Measurements from ENCODE around the gene ARSH.
"Not testable (repeated sequence)": the region's sequence is repeated elsewhere in the genome, so short reads cannot be mapped to it uniquely, and the experiment has no call there.

Gene ARSH

DNA sequence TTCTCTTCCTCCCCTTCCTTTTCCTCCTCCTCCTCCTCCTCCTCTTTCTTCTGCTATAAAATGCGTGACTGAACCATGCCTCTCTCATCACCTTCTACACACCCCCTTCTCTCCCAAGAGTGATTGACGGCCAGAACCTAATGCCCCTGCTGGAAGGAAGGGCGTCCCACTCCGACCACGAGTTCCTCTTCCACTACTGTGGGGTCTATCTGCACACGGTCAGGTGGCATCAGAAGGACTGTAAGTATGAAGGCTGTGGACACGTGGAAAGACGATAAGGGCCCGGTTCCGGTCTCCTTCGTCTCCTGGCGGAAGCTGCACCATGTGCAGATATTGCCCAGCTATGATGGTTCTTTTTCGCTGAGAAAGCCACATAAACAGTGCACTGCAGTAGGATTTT is 22.8 kb downstream of the ARSH start:
- no peak for FAIRE-seq

DNA sequence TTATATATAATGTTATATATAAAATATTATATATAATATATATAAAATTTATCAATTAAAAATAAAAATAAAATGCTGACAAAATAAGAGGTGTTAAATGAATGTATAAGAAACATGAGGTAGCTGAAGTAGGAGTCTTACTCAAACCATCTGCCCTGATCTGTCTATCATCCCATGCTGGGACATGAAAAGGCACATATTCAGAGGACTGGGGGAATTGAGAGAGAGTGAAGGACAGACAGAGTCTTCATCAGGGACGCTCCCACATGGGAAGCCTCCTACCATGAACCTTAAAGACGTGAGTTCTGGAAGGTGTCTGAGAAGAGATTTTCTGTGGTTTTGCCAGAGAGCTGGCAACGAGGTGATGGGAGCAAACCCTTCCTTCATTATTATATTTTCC is 30.9 kb downstream of the ARSH start:
- no peak for DNase-seq (ENCODE audit: insufficient read length, low spot score)
- no peak for FAIRE-seq

More for the DNA sequence above, 22.8 kb downstream of the ARSH start:
- no peak for DNase-seq (ENCODE audit: insufficient read length, low spot score)

DNA sequence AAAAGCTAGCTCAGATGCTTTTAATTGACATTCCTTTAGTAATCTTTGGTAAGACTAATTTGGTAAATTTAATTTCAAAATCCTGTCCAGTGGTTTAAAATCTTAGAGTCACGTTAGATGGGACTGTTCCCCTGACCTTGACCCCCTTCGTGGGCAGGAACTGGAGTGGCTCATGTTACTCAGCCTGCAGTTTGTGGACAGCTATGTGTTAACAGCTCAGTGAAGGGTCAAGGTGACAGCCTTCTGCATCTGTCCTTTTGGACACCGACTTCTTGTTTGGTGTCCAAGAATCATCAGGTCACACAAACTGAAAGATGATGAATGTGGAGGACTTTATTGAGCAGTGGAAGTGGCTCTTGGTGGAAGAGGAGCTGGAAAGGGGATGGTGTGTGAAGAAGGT is 37.9 kb downstream of the ARSH start:
- DNase-seq (ENCODE audit: insufficient read length, low spot score) (no peak), FAIRE-seq (no peak)

DNA sequence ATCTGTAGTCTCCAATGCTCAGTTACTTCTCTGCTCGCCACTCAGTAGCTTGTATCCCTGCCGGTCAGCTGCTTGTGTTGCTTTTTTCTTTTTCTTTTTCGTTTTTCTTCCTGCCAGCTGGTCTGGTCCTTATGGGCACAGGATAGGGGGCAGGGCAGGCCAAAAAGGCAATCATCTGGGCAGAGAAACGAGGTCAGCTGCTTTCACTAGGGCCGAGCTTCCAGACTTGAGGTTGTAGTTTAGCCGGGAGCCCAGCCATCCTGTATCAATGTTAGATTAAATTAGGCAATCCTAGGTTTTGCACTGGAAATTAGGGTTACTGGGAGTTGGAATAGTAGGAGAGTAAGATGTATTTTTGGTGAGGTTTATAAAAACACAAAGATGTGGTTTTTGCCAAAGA is 38.3 kb downstream of the ARSH start:
- FAIRE-seq, result no peak
- DNase-seq (ENCODE audit: insufficient read length, low spot score), result no peak

DNA sequence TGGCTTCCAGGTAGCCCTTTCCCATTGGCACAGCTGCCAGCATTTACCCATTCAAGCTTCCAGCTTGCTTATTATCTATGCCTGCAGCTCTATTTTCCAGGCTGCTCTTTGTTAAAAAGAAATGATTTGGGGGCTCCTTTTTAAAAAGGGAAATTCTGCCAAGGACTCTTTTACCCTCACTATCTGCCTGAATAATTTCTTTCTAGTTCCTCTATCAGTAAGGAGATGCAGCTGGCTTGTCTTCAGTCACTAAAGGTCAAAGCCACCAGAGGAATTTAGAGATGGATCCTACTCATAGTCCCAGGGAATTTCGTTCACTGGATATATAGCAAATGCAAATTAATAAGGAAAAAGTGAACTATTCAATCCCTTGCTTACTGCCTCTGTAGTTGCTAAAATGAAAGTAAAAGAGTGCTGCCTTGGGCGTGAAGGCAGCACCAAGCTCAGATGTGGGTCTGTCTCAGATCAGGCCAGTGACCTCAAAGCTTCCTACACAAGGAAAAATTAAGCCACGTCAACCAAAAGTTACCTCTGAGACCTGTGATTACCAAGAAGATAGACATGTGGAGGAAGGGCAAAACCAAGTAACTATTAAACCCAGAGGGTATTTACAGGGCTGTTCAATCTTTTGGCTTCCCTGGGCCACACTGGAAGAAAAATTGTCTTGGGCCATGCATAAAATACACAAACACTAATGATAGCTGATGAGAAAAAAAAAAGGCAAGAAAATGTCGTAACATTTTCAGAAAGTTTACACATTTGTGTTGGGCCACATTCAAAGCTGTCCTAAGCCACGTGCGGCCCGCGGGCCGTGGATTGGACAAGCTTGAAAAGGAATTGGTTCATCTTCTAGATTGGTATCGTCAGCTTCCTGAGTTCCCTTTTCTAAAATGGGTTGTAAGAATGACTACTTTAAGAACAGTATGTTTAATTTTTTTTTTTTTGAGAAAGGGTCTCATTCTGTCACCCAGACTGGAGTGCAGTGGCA is 40.2 kb downstream of the ARSH start:
- no peak for DNase-seq (ENCODE audit: insufficient read length, low spot score)
- FAIRE-seq, result no peak

DNA sequence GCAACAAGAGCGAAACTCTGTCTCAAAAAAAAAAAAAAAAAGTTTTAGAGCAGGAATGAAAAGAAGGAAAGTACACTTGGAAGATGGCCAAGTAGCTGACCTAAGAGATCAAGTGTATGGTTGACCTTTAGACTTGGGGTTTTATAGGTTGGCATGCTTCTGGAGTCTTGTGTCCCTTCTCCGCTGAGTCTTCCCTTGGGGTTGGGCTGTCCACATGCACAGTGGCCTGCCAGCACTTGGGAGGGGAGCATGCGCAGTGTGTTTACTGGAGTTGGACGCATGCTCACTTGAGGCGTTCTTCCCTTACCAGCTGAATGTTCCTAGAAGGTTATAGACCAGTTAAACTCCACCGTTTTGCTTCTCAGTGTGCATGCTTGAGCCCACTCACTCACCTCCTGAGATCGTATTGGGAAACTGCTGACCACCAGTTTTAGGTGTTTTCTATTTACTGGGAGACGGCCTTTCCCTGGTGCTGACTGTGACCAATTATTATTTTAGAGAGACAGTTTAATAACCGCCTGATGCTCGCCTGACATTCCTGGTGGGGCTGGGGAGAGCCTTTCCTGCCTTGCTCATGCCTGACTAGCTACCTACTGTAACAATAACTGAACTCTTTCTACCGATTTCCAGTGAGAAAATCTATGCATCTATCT is 44.3 kb downstream of the ARSH start:
- FAIRE-seq, result not testable (repeated sequence)

DNA sequence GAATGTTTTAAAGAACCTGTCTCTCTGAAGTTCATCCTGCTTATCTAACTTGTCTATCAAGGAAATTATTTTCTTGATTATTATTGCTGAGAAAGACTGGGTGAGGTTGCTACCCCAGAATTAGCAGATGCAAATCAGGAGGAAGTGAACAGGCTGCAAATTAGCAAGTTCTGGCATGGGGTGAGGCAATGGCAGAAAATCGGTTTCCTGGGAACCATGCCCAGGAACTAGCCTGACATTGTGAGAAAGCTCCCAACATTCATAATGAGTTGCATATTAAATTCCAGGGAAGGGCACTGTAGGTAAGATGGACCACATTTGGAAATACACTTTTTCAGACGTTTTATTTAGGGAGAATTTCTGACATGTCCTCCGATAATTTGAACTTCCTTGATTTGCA is 46.5 kb downstream of the ARSH start:
- FAIRE-seq (no peak), DNase-seq (ENCODE audit: insufficient read length, low spot score) (no peak)

More for the DNA sequence above, 44.3 kb downstream of the ARSH start:
- not testable (repeated sequence) for DNase-seq (ENCODE audit: insufficient read length, low spot score)

DNA sequence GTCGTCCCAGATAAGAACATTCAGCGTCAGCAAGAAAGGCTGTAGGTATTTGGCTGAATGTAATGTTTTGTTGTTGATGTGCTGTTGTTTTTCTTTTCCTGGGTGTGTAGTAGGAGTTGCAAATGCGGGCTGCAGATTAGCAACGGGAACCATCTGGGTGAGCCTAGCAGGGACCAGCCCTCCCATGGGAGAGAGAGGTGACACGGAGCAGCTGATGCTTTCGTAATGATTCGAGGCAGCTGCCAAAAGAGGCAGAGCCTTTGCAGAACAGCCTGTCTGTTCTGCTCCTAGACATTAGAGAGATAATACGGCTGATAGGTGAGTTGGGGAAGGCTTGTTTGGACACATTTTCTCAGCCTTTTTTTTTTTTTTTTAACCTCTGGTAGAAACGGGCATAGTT is 60.2 kb downstream of the ARSH start:
- no peak for FAIRE-seq

DNA sequence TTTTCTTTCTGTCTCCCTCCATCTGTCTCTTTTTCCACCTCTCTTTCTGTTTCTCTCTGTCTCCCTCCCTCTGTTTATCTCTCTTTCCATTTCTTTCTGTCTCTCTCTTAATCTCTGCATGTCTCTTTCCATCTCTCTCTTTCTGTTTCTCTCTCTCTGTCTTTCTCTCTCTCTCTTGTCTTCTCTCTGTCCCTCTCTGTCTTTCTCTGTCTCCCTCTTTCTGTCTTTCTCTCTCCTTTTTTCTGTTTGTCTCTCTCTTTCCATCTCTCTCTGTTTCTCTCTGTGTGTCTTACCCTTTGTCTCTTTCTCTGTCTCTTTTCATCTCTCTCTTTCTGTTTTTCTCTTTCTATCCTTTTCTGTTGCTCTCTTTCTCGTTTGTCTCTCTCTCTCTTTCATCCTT is 69.6 kb downstream of the ARSH start:
- DNase-seq (ENCODE audit: insufficient read length, low spot score), result no peak
- no peak for FAIRE-seq

More for the DNA sequence above, 60.2 kb downstream of the ARSH start:
- DNase-seq (ENCODE audit: insufficient read length, low spot score), result no peak

DNA sequence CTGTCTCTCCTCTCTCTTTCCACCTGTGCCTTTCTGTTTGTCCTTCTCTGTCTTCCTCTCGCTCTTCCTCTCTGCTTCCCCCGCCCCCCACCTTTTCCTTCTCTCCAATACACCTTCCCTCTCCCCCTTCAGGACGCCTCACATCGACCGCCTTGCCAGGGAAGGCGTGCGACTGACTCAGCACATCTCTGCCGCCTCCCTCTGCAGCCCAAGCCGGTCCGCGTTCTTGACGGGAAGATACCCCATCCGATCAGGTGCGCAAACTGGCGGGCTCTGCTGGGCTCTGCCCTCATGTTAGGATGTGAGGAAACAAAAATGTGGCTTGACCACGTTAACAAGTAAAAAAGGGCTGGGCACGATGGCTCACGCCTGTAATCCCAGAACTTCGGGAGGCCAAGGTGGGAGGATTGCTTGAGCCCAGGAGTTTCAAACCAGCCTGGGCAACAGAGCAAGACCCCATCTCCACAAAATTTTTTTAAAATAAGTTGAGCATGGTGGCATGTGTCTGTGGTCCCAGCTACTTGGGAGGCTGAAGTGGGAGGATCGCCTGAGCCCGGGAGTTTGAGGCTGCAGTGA is 70.2 kb downstream of the ARSH start:
- FAIRE-seq, result no peak
- no peak for DNase-seq (ENCODE audit: insufficient read length, low spot score)

Data from GM19239 (cell line).